HPDE6-E6E7 (cell line): ENCODE data around the gene SEC14L3.

Experiments
- DNase-seq: peaks from one replicate; pipeline ENCODE4 v3.0.0; 2011; ENCODE audit warnings: missing footprints; ENCODE audit errors: extremely low spot score

Gene SEC14L3

DNA sequence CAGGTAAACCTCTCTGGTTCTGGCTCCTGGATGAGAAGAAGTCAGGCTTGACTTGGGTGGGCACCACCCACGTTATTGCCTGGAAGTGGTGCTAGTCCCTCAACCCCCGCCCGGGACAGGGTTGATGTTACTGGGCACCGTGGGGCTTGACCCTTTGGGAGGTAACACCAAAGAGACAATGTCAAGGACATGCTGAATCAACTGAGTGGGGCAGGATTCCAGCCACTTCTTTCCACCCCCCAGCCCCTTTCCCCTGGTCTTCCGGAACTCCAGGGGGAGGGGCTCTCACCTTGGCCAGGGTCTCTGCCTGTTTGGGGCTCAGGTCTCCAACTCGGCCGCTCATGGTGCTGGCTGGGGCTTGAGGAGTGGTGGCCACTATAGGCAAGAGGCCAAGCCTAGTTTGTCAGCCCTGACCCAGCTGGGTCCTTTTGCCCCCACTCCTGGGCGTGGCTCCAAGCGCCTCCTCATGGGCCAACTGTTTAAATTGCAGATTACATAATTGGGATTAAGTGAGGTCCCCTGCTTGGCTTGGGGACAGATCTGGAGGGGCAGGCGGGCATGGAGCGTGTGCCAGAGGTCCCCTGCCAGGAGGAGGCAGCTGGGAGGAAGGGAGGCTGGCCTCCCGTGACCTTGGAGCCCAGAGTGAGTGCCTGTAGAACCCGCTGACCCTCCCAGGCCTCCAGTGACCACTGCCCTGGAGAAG, at the start of gene SEC14L3:
TSS of gene SEC14L3 (minus strand) at position 402 of the 703 bp plus-strand sequence. CDS start at position 343, 59 bp downstream.
- no peak for DNase-seq

DNA sequence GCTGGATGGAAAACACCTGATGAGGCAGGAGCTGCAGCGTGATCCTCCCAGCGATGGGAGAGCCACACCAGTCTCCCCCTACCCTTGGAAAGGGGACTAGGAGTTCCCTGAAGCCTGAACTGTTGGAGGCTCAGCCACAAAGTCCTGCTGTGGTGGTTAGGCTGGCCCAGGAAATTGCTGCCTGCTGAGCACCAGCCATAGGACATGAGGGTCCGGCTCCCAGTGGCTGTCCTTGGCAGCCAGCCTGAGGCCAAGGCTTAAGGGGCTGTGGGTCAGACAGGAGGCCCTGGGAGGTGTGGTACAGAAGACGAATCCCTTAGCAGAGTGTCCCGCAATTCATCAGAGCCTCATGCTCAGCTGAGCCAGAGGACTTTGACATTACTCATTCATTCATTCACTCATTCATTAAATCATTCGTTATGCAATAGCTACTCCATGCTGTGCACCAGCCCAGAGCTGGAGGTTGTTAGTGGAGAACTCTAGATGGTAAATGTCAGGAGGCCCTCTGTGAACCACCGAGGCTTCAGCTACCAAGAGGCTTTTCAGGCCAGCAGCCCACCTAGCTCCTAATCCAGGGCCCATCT, 48.1 kb upstream of the SEC14L3 start:
- DNase-seq: no peak

GRCh38 chr22:30516731-30517130, 44.9 kb upstream of the SEC14L3 start:
- DNase-seq: no peak

DNA sequence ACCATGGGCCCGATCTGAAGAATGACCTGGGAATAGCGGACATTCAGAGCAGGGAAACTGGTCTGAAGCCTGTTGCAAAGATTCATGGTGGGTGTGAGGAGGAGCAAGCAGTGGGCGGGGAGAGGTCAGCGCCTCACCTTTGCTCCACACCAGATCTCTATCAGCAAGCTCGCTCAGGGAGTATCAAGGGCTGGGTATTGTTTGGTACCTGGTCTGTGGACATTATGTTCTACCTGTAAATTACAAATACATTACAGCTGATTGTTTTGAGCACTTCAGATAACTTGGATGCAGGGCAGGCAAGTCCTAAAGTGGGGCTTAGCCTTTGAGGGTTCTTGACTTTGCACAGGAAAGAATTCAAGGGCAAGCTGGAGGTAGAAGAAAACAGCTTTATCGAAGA, 44.5 kb upstream of the SEC14L3 start:
- DNase-seq: no peak

DNA sequence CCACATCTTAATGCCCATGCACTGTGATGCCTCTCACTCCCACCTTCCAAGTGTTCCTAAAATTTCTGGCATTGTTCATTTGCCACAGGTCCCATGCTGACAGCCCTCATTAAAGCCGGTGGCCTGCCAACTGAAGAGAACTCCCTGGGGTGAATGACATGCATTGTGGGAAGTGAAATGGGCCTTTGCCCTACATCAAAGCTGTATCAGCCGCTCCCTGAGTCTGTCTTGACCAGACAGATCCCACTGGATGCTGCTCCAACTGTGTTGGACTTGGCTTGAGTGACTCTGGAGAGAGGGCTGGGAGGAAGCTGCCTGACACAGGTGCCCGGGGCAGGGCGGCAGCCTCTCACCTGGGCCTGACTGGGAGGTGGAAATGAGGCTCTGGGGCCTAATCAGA, 42.4 kb upstream of the SEC14L3 start:
- DNase-seq: no peak

DNA sequence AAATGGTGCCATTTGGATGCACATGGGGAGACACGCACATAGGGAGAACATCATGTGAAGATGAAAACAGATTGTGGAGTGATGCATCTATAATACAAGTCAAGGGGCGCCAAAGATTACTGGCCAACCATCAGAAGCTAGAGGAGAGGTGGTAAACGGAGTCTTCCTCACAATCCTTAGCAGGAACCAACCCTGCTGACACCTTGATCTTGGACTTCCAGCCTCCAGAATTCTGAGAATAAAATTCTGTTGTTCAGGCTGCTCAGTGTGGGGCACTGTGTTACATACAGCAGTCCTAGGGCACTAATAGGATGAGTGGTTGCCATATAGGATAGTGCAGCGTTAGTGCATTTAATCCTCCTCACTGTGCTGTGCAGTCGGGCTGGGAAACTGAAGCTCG, 41.6 kb upstream of the SEC14L3 start:
- DNase-seq: no peak

DNA sequence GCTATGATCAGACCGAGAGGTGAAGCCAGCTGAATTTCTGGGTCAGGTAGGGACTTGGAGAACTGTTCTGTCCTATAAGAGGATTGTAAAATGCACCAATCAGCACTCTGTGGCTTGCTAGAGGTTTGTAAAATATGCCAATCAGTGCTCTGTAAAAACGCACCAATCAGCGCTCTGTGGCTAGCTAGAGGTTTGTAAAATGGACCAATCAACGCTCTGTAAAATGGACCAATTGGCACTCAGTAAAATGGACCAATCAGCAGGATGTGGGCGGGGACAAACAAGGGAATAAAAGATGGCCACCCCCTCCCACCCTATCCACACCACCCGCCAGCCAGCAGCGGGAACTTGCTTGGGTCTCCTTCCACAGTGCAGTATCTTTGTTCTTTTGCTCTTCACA, 40.1 kb upstream of the SEC14L3 start:
- no peak for DNase-seq

DNA sequence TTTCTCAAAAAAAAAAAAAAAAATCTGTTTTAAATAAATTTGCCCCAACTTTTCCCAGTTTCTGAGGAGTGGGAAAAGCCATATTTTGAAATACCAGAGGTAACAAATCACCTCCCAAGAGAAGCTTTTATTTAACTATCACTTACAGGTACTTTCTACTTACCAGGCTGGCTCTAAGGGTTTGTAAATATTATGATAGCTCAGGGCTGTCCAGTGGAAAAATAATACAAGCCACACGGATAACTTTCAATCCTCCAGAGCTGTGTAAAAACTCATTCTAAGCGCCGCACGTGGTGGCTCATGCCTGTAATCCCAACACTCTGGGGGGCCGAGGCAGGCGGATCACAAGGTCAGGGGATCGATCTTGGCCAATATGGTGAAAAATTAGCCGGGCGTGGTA, 39.3 kb upstream of the SEC14L3 start:
- DNase-seq: no peak

DNA sequence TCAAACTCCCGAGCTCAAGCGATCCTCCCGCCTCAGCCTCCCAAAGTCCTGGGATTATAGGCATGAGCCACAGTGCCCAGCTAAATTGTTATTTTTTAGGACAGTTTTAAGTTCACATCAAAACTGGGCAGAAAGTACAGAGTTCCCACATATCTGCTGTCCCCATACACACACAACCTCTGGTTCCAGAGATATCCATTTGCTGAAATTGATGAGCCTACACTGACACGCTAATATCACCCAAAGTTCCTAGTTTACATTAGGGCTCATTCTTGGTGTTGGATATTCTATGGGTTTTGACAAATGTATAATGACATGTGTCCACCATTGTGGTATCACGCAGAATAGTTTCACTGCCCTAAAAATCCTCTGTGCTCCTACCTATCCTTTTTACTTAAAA, 36.4 kb upstream of the SEC14L3 start:
- no peak for DNase-seq

DNA sequence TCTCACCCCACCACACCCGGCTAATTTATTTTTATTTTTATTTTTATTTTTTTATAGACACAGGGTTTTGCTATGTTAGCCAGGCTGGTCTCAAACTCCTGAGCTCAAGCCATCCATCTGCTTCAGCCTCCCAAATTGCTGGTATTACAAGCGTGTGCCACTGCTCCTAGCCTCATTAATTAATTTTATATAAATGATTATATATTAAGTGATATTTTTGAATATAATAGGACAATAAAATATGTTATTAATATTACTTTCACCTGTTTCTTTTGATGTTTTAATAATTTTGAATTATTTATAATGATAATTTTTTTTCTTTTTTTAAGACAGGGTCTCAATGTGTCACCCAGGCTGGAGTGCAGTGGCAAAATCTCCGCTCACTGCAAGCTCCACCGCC, 35.9 kb upstream of the SEC14L3 start:
- no peak for DNase-seq

DNA sequence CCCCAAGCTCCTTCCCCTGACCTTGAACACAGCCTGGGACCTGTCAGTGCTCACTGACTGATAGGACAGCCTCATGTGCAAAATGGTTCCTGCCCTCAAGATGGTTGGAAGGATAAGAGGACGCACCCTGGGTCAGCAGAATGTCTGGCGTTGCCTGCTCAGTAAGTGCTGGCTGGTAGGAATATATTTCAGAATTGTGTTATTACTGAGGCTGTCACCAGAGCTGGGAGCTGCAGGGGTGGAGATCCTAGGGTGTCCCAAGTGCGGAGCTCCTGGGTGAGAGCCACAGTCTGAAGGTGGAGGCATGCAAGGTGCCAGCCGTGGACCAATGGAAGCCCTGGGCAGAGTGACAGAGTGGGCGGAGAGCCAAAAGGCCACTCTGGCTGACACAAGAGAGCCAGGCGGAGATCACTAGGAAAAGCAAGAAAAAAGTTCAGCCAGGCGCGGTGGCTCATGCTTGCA, 34.7 kb upstream of the SEC14L3 start:
- DNase-seq: no peak

- no peak for DNase-seq
Observed at GRCh38 chr22:30503551-30503950, 31.7 kb upstream of the SEC14L3 start.

- DNase-seq: no peak
Observed at GRCh38 chr22:30502911-30503310, 31.1 kb upstream of the SEC14L3 start.

DNA sequence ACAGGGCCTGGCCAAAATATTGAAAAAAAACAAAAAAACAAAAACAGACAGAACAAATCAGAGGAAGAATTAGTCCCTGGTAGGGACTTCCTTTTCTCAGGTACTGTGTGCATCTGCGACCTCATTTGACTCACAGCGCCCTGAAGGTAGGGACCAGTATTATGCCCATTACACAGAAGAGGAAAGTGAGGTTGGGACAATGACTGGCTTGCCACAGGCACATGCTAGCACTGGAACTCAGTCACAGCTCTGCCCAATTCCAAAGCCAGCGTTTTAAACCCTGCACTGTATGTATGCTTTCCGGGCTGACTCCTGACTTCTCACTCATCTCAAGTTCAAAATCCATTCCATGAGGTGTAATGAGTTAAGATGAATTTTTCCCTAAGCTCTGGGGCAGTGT, 30.3 kb upstream of the SEC14L3 start:
- no peak for DNase-seq

GRCh38 chr22:30500628-30501027, 28.8 kb upstream of the SEC14L3 start:
- DNase-seq: no peak

DNA sequence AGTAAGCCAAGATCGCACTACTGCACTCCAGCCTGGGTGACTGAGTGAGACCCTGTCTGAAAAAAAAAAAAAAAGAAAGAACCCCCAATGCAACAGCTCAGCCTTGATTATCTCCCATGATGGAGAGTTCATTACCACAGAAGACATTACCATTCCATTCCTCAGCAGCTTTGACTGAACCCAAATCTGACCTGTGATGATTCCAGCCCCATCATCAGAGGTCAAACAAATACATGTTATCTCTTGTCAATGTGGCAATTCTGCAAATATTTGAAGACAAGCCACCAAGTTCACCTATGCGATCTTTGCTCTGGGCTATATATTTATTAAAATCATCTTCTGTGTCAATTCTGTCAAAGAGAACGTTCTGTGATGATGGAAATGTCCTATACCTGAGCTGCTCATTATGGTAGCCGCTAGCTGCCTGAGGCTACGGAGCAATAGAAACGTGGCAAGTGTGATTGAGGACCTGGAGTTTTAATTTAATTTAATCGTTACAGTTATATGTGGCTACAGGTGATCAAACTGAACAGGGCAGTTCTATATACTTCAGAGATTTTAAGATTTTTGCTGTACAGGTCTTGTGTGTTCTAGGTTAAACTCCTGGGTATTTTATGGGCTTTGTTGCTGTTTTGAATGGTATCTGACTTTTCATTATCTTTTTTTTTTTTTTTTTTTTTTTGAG, 25.8 kb upstream of the SEC14L3 start:
- no peak for DNase-seq

- no peak for DNase-seq
Observed at GRCh38 chr22:30495041-30495784, 23.4 kb upstream of the SEC14L3 start.

DNA sequence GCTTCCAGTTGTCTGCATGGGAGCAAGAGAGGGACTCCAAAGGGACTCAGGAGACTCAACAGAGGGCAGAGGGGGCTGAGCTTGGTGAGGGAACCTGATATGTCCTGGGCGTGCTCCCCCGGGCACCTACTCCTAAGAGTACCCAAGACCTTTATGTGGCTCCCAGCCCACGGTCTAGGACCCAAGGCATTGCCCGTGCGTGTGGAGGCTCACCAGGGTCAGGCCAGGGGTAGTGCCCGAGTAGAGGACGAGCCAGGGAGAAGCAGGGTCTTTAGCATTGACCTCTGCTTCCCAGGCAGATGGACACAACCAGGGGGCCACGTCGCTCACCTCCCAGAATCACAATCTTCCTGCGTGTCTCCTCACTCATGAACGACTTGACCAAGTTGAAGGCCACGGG, 20.3 kb upstream of the SEC14L3 start:
- no peak for DNase-seq

DNA sequence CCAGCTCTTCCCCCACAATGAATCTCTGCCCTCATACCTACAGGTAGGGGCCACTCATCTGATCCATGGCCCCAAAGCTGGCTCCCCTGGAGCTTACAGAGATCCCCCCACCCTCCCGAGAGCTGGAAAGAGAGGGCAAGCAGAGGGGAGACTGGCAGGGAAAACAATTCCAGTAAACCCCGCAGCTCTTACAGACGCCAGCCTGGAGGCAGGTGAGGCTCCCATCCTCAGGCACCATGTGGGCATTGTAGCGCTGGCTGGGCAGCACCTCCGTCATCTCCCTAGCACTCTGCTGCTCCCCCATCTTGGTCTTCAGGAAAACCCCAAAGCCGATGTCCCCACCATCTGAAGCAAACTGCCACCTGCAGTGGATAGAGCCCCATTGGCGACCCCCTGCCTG, 19.6 kb upstream of the SEC14L3 start:
- no peak for DNase-seq

DNA sequence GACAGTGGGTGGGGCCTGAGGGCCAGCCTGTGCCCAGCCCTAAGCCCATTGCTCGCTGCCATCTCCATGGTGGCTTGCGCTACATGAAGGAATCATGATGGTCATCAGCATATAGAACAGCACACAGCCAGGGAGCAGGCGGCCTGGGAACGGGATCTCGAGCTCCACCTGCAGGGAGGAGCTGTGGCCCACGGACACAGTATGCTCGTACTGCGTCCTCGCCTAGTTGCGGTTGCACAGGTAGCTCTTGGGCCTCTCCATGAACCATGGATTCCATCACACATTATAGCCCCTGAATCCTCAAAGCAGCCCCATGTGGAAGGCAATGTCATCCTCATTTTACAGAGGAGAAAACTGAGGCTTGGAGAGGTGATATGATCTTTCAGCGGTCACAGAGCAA, 18.6 kb upstream of the SEC14L3 start:
- DNase-seq: no peak

- DNase-seq: no peak
Observed at GRCh38 chr22:30488121-30488520, 16.3 kb upstream of the SEC14L3 start.

DNA sequence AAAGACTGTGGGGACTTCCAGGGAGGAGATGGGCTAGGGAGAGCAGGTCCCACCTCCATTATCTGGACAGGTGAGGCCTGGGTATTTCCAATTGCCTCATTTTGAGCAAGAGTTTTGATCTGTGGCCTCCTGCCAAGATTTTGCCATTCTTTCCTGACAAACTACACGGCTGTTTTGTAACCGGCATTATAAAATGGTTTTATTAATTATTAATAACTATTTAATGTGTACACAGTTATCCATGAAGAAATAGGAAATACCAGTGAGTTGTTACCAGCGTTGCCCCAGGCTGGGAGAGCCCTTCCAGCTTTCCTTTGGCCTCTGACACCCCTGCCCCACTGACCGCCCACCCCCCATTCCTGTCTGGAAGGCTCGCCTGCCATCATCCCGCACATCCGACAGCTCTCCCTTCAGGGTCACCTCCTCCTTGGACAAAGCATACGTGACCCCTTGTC, 14.9 kb upstream of the SEC14L3 start:
- DNase-seq: no peak
